GM18858 (cell line): ENCODE data around the gene CAMK2A.

ENCODE experiments used
- ATAC-seq: cut with Tn5 transposase; IDR thresholded peaks from one replicate; pipeline ENCODE4 v1.9.1; 2021; ENCODE audit not compliant: unreplicated experiment

The CAMK2A gene

GRCh38 chr5:150283904-150284303 lies 5.7 kb downstream of the CAMK2A start:
- ATAC-seq = no peak

DNA sequence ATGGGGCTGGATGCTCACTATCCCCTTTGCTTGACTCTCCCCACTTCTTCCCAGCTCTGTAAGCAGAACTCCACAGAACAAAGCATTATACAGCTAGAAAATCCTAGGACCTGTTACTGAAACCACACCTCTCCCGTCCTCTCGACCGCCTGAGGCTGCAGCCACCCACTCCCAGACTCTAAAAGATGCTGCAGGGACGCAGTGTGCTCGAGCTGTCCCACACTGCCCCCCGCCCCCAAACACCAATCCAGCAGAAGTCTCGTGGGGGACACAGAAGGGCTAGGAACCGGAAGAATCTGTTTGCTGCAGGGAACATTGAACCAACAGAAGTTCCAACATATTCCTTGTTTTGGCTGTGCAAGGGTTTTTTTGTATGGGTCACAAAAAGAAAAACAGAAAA lies 7.6 kb downstream of the CAMK2A start:
- ATAC-seq = no peak

GRCh38 chr5:150279330-150280020 lies 10.1 kb downstream of the CAMK2A start:
- no peak for ATAC-seq

GRCh38 chr5:150278916-150279315 lies 10.7 kb downstream of the CAMK2A start:
- no peak for ATAC-seq

DNA sequence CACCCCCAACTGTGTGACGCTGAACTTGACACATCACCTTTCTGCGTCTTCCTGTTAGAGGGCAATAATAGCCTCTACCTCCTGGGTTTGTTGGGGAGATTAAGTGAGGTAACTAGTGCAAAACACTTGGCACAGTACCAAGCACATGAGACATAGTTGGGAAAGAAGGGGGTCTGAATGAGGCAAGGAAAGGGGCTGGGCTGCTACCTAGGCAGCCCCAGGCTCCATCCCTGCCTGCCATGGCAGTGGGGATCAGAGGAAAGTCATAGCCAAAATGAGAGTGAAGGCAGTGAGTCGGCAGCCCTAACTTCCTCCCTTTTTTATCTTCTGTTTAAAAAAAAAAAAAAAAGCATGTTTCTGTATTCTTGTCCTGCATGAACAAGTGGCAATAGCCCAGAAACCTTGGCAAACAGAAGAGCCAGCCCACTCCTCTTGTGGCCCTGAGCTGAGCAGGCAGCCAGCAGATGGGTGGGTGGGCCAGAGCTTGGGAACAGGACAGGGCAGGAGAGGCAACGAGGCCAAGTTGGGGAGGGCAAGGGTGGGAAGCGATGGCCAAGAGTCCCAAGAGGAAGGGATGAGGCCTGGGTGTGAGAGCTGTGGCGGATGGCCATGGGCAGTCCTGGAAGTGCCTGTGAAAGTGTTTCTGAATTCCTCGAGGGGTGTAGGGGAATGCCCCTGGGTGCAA lies 11.4 kb downstream of the CAMK2A start:
- no peak for ATAC-seq

- no peak for ATAC-seq
Measured at GRCh38 chr5:150277043-150277442, 12.5 kb downstream of the CAMK2A start.

DNA sequence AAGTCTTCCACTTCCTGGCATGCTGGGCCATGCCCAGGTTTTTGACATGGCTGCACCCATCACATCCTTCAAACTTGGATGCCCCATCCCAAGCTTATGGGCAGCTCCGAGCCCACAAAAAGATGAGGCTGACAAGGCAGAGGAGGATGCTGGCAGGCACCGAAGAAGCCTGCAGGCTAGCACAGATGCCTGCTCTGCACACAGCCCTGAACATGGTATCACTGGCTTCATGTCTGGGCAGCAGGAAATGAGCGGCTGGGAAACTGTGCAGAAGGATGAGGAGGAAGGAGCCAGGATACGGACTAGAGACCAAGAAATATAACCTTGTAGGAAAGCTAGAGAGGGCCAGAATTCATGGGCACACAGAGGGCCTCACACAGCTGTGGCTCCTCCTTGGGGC lies 14.8 kb downstream of the CAMK2A start:
- no peak for ATAC-seq

GRCh38 chr5:150272531-150272930 lies 17.0 kb downstream of the CAMK2A start:
- no peak for ATAC-seq

DNA sequence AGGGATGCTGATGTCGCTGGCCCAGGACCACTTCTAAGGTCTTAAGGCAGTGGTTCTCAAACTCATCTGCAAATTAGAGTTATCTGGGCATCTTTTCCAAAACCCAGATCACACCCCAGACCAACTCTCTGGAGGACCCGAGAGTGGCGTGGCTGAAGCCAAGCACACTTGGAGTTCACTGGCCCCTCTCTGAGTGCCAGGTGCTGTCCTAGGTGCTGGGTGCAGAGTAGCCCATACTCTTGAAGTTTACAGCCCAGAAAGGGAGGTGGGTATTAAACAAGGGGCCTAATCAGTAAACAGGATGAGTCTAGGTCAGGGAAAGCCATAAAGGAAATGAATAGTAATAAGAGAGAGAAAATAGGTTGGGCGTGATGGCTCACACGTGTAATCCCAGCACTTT lies 17.6 kb downstream of the CAMK2A start:
- no peak for ATAC-seq

DNA sequence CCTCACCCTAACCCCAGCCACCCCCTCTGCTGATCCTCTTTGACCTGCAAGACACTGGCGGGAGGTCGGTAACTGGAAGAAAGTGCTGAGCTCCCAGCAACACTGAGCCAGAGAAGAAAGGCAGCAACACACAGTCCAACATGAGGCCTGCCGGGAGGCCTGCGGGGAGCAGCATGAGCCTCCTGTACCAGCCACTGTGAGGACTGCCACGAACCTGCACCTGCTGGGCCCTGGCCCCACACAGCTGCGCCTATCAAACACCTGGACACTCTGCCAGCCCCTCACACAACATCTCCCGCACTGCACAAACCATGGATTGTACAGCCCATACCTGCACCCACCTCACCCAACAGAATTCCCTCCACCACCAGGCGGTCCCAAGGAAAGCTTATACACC lies 18.3 kb downstream of the CAMK2A start:
- no peak for ATAC-seq

DNA sequence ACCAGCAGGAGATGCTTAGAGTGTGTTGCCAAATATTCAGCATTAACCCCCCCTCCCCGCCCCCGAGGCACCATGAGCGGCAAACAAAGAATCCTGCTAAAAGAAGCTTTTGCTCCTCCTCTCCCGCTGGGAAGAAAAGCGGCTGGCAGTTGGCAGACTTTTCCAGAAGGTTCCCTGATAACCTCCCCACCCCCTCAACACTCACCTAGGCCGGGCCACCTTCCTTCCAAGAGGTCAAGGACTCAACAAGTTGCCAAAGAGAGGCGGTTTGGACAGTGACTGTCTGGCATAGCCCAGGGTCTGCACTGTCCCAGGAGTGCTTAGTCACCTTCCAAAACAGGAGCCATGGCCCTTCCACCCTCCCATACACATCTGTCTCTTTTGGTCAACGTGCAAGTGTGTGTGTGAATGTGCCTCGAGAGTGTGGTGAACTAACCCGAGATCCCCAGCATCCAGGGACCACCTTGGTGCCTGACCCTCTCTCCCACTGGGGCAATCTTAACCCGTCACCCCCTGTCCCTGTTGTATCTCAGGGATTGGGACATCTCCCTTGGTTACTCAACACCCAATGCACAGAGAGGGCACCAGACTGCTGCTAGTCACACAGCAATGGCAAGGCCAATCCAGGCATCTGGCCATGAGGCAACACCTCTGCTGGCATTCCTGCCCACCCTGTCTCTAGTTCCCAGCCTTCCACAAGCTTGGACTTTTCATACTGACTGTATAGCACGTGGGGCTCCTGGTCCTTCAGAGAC lies 18.9 kb downstream of the CAMK2A start:
- ATAC-seq = no peak

- no peak for ATAC-seq
Measured at GRCh38 chr5:150266871-150267291, 22.7 kb downstream of the CAMK2A start.

DNA sequence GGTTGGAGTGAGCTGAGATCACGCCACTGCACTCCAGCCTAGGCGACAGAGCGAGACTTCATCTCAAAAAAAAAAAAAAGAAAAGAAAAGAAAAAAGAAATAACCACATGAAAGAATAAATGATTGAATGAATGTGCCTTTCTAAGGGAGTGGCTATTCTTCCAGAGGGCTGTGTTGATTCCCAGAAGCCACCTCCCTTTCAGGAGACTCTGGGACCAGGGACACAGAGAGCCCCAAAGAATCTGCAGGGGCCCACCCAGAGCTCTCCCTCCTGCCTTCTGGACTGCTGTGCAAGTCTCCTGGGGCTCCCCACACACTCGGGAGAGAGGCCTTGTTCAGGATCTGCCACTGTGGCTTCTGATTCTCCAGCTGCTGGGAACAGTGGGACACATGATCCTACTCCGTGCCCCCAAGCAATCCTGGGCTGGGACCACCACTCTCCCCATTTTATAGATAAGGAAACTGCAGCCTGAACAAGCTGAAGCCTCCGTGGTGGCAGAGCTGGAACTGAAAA lies 23.6 kb downstream of the CAMK2A start:
- no peak for ATAC-seq

GRCh38 chr5:150264667-150265603 lies 24.6 kb downstream of the CAMK2A start:
- no peak for ATAC-seq

DNA sequence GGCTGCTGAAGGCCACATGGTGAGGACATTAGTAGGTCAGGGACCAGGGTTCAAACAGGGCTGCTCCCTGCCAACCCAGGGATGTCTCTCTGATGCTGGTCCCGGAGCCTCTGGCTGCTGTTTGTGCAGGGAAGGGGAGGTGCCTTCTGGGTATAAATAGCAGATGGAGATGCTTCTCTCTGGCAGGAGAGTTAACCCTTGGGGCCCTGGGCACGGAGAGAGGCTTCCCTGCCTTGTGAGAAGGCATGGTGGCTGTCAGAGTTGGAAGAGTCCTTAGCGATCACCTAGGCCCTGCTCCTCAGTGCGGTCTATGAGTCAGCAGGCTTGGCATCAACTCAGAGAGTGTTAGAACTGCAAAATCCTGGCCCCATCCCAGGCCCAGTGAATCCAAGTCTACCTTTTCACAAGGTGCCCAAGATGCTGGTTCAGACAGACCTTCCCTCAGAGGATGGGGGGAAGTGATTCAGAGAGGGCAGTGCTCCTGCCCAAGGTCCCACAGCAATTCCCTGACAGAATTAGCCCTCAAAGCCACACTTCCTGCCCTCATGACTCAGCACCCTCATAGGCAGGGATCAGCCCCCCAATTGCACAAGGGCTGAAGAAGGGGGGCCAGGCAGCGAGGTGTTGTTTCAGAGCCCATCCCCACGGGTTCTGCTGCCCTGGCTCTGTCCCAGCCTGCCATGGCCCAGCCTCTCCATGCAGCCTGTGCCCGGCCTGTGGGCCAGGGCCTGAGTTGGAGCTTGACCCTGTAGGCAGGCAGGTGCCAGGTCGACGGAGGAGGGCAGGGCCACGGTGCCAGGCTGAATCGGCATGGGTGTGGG lies 25.6 kb downstream of the CAMK2A start:
- no peak for ATAC-seq

DNA sequence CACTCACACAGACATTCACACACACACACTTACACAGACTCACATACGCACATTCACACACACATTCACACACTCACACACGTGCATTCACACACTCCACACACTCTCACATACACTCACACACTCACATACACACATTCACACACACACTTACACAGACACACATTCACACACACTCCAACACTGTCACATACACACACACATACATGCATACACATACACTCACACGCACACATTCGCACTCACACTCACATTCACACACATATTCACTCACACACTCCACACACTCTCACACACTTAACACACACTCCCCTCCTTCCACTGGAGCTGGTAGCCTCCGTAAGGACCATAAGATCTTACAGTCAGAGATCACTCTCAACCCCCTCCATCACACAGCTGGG lies 26.2 kb downstream of the CAMK2A start:
- no peak for ATAC-seq

DNA sequence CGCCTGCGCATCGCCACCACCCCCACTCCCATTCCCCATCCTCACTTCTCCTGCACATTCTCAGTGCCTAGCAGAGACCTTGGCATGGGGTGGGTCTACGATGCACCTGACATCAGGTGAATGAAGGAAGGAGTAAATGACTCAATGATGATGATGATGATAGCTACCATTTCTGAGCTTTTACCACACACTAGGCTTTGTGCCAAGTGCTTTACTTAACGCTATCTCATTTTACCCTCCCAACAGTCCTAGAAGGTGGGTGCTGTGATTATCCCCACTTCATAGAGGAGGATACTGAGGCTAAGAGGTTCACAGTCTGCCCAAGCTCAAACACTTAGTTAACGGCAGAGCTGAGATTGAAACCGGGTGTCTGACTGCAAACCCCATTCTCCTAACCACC lies 27.1 kb downstream of the CAMK2A start:
- ATAC-seq = no peak

DNA sequence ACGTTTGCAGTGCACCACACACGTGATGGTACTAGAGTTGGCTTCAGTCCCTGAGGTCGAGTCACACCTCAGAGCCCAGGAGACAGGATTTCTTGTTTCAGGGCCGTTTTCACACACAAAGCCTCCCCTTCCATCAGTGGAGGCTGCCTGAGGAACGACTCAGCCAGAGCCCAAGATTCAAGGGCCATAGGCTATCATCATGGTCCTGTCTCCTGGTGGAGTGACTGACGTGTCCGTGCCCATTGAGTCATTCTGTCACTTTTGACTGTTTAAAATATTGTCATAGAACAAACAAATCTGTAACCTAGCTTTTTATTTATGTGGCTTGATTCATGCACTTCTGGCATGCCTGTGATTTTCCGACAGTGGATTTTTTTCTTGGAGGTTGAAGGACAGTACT lies 28.3 kb downstream of the CAMK2A start:
- ATAC-seq = no peak

GRCh38 chr5:150258130-150258529 lies 31.4 kb downstream of the CAMK2A start:
- ATAC-seq = peak; percentile 42

GRCh38 chr5:150257424-150257823 lies 32.1 kb downstream of the CAMK2A start:
- ATAC-seq = no peak
